H9 (cell line): Measurements from ENCODE around the gene SMIM28. TPM values are rescaled to one million over a fixed set of nuclear protein-coding genes. Genes with fewer than 3 reads are reported as not detected.

Source experiments
- DNase-seq: peaks from one replicate; pipeline ENCODE4 v3.0.0-alpha.2; 2017
- H2AFZ ChIP-seq: one replicate; pipeline ENCODE4 v1.6.1; 2013; ENCODE audit warnings: mild to moderate bottlenecking, low read length, control low read depth, moderate library complexity
- H2AK5ac ChIP-seq: 2 replicates; pipeline ENCODE4 v1.6.1; 2013; ENCODE audit warnings: low read length, control low read depth, mixed read lengths; ENCODE audit not compliant: insufficient read length
- H2BK120ac ChIP-seq: one replicate; pipeline ENCODE4 v1.6.1; 2013; ENCODE audit warnings: low read depth, mild to moderate bottlenecking, low read length, control low read depth, inconsistent platforms; ENCODE audit not compliant: poor library complexity, severe bottlenecking
- H2BK12ac ChIP-seq: 2 replicates; pipeline ENCODE4 v1.6.1; 2013; ENCODE audit warnings: low read length, control low read depth, mixed read lengths, low read depth; ENCODE audit not compliant: insufficient read length
- H2BK15ac ChIP-seq: 2 replicates; pipeline ENCODE4 v1.6.1; 2013; ENCODE audit warnings: low read depth, low read length, control low read depth
- H2BK20ac ChIP-seq: one replicate; pipeline ENCODE4 v1.6.1; 2013; ENCODE audit warnings: low read depth, mild to moderate bottlenecking, low read length, control low read depth, inconsistent platforms; ENCODE audit not compliant: poor library complexity, severe bottlenecking
- H2BK5ac ChIP-seq: 2 replicates; pipeline ENCODE4 v1.6.1; 2013; ENCODE audit warnings: low read length, control low read depth, mixed read lengths; ENCODE audit not compliant: insufficient read length
- H3K14ac ChIP-seq: 2 replicates; pipeline ENCODE4 v1.6.1; 2013; ENCODE audit warnings: low read length, control low read depth; ENCODE audit not compliant: insufficient read depth
- H3K18ac ChIP-seq: 2 replicates; pipeline ENCODE4 v1.6.1; 2013; ENCODE audit warnings: low read depth, mild to moderate bottlenecking, mixed read lengths, low read length, control low read depth; ENCODE audit not compliant: insufficient read length
- H3K23ac ChIP-seq: 2 replicates; pipeline ENCODE4 v1.6.1; 2013; ENCODE audit warnings: low read length, control low read depth, mixed read lengths, low read depth; ENCODE audit not compliant: insufficient read length
- H3K23me2 ChIP-seq: 2 replicates; pipeline ENCODE4 v1.6.1; 2013; ENCODE audit warnings: low read depth, mild to moderate bottlenecking, mixed read lengths, low read length, control low read depth; ENCODE audit not compliant: insufficient read length, poor library complexity, severe bottlenecking
- H3K27ac ChIP-seq: 2 replicates; pipeline ENCODE4 v1.5.1; 2013; ENCODE audit warnings: low read length, control low read depth, mixed read lengths, low read depth; ENCODE audit not compliant: insufficient read length
- H3K27me3 ChIP-seq: 2 replicates; pipeline ENCODE4 v1.6.1; 2013; ENCODE audit warnings: low read length, control low read depth, inconsistent platforms; ENCODE audit not compliant: insufficient read depth
- H3K4ac ChIP-seq: 2 replicates; pipeline ENCODE4 v1.6.1; 2013; ENCODE audit warnings: low read depth, mild to moderate bottlenecking, control low read depth, inconsistent platforms, low read length, moderate library complexity
- H3K4me1 ChIP-seq: 2 replicates; pipeline ENCODE4 v1.6.1; 2013; ENCODE audit warnings: low read length, control low read depth, inconsistent platforms; ENCODE audit not compliant: insufficient read depth
- H3K4me2 ChIP-seq: 2 replicates; pipeline ENCODE4 v1.6.1; 2013; ENCODE audit warnings: low read length, control low read depth, mixed read lengths; ENCODE audit not compliant: insufficient read length, insufficient read depth
- H3K56ac ChIP-seq: 2 replicates; pipeline ENCODE4 v1.6.1; 2013; ENCODE audit warnings: low read depth, mild to moderate bottlenecking, mixed read lengths, low read length, control low read depth; ENCODE audit not compliant: insufficient read length
- H3K79me1 ChIP-seq: 2 replicates; pipeline ENCODE4 v1.6.1; 2013; ENCODE audit warnings: low read depth, mild to moderate bottlenecking, moderate library complexity, low read length, control low read depth, inconsistent platforms; ENCODE audit not compliant: insufficient read depth, poor library complexity, severe bottlenecking
- H3K79me2 ChIP-seq: 2 replicates; pipeline ENCODE4 v1.6.1; 2013; ENCODE audit warnings: low read length, control low read depth, inconsistent platforms; ENCODE audit not compliant: insufficient read depth
- H3K9ac ChIP-seq: 2 replicates; pipeline ENCODE4 v1.6.1; 2013; ENCODE audit warnings: low read length, control low read depth, mixed read lengths; ENCODE audit not compliant: insufficient read length; ENCODE audit errors: extremely low read depth
- H3K9me3 ChIP-seq: one replicate; pipeline ENCODE4 v1.6.1; 2013; ENCODE audit warnings: low read depth, low read length, inconsistent platforms; ENCODE audit not compliant: control insufficient read depth
- H3T11ph ChIP-seq: one replicate; pipeline ENCODE4 v1.6.1; 2013; ENCODE audit warnings: mild to moderate bottlenecking, low read length, control low read depth, inconsistent platforms
- H4K20me1 ChIP-seq: one replicate; pipeline ENCODE4 v1.6.1; 2013; ENCODE audit not compliant: control insufficient read depth, insufficient read length, insufficient read depth
- H4K5ac ChIP-seq: 2 replicates; pipeline ENCODE4 v1.6.1; 2013; ENCODE audit warnings: low read depth, mild to moderate bottlenecking, mixed read lengths, low read length, control low read depth; ENCODE audit not compliant: insufficient read length
- H4K8ac ChIP-seq: replicated peaks from 2 replicates; pipeline ENCODE4 v1.6.1; 2013; ENCODE audit warnings: low read length, control low read depth, mixed read lengths, low read depth; ENCODE audit not compliant: insufficient read length
- H4K91ac ChIP-seq: 2 replicates; pipeline ENCODE4 v1.6.1; 2013; ENCODE audit warnings: low read depth, mild to moderate bottlenecking, moderate library complexity, mixed read lengths, low read length, control low read depth; ENCODE audit not compliant: insufficient read length
- H3K27ac Mint-ChIP-seq, 3 experiments: 2 replicates in 2 of 3; 3 replicates in 1 of 3; pipeline ENCODE4 v1.8.0; 2020 to 2021; ENCODE audit warnings: mixed read lengths in 3 of 3, mild to moderate bottlenecking in 1 of 3, moderate library complexity in 1 of 3
- H3K27me3 Mint-ChIP-seq: 2 replicates; pipeline ENCODE4 v1.8.0; 2021; ENCODE audit warnings: low read depth, mild to moderate bottlenecking, moderate library complexity, mixed read lengths
- H3K36me3 Mint-ChIP-seq, 3 experiments: 2 replicates in 2 of 3; 3 replicates in 1 of 3; pipeline ENCODE4 v1.8.0; 2020 to 2021; ENCODE audit warnings: low read depth in 3 of 3, mixed read lengths in 3 of 3; ENCODE audit not compliant: insufficient read depth in 1 of 3
- H3K4me1 Mint-ChIP-seq, 2 experiments: 2 replicates each; pipeline ENCODE4 v1.8.0; 2020; ENCODE audit warnings: mixed read lengths in 2 of 2
- H3K4me3 Mint-ChIP-seq, 2 experiments: 2 replicates in 1 of 2; 3 replicates in 1 of 2; pipeline ENCODE4 v1.8.0; 2020 to 2021; ENCODE audit warnings: mild to moderate bottlenecking in 2 of 2, mixed read lengths in 2 of 2, moderate library complexity in 1 of 2
- H3K9me3 Mint-ChIP-seq, 2 experiments: 2 replicates in 1 of 2; 3 replicates in 1 of 2; pipeline ENCODE4 v1.8.0; 2020; ENCODE audit warnings: mild to moderate bottlenecking in 2 of 2, mixed read lengths in 2 of 2, moderate library complexity in 1 of 2
- WGBS: extraction: QIAGEN DNeasy Blood & Tissue Kit; methylation state at CpG from one replicate; pipeline ENCODE4 v1.1.7; 2013; ENCODE audit warnings: missing lambda C conversion rate, low lambda C conversion rate, mixed read lengths; ENCODE audit not compliant: insufficient read length; ENCODE audit errors: extremely low coverage; 5-methylcytosine and 5-hydroxymethylcytosine counted together
- total RNA-seq: library from RNA; stranded (reverse); gene quantifications from 2 replicates; pipeline ENCODE4 v1.2.1, GENCODE V29; 2021
- TF ChIP-seq, protein P1 (sequence below): fragments of 200-600 bp; sonication (generic); conservative IDR thresholded peaks from 3 replicates; pipeline ENCODE4 v1.8.0; 2021; ENCODE audit warnings: antibody characterized with exemption, mild to moderate bottlenecking

The SMIM28 gene
- total RNA-seq, 1 experiment from 2014 or later = not detected

DNA sequence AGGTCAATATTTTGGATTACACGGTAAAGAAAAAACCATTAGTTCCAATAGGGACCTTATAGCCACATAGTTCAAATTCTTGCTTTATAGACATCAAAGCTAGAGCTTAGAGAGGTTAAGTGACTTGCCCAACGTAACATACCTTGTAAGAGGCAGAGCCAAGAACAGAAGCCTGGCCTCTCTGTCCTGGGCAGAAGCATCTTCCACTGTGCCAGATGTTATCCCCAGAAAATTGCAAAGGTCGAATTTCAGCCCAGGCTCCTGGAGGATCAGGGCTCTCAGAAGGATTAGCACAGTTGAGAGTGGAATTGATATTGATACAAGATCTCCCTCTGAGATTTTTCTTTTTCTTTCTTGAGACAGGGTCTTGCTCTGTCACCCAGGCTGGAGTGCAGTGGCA, 6.1 kb downstream of the SMIM28 start:
- H4K8ac ChIP-seq = no peak overlapping the region
- H4K91ac ChIP-seq = no peak overlapping the region
- H3K23ac ChIP-seq = no peak overlapping the region
- DNase-seq = no peak
- no peak overlapping the region for H3T11ph ChIP-seq
- no peaks in the 10 kb centered on the region for H3K27me3 ChIP-seq
- H2BK20ac ChIP-seq = no peak overlapping the region
- H3K4me1 ChIP-seq = no peaks in the 10 kb centered on the region; the same call in 1 of the 2 replicates
- no peak overlapping the region for H3K18ac ChIP-seq
- H3K14ac ChIP-seq = no peak overlapping the region
- H3K27me3 Mint-ChIP-seq = no peaks in the 10 kb centered on the region
- peaks cover 22 to 24% of the 10 kb centered on the region in 2 experiments for H3K4me1 Mint-ChIP-seq
- no peaks in the 10 kb centered on the region for H3K9me3 ChIP-seq
- H4K5ac ChIP-seq = no peak overlapping the region
- H3K79me2 ChIP-seq = no peaks in the 10 kb centered on the region
- no peak overlapping the region for H2BK15ac ChIP-seq
- no peak overlapping the region; a peak in 1 of 7 replicates for H3K27ac Mint-ChIP-seq
- no peaks in the 10 kb centered on the region for H3K79me1 ChIP-seq
- H3K56ac ChIP-seq = no peak overlapping the region
- no peak overlapping the region for H3K27ac ChIP-seq
- no peaks in the 10 kb centered on the region for H3K9me3 Mint-ChIP-seq
- H2BK12ac ChIP-seq = no peak overlapping the region
- WGBS = no CpG with 5 or more reads among the region's 3 CpGs
- no peaks in the 10 kb centered on the region for H4K20me1 ChIP-seq
- no peak overlapping the region for H3K4ac ChIP-seq
- H3K36me3 Mint-ChIP-seq = no peaks in the 10 kb centered on the region
- no peak overlapping the region for H2BK120ac ChIP-seq
- no peak overlapping the region for H2AK5ac ChIP-seq
- no peak overlapping the region for H2AFZ ChIP-seq
- no peak overlapping the region for H3K4me3 Mint-ChIP-seq
- H3K23me2 ChIP-seq = no peaks in the 10 kb centered on the region
- no peak overlapping the region for H3K4me2 ChIP-seq
- H3K9ac ChIP-seq = no peak overlapping the region
- no peak overlapping the region for H2BK5ac ChIP-seq
- TF ChIP-seq, protein P1, sequence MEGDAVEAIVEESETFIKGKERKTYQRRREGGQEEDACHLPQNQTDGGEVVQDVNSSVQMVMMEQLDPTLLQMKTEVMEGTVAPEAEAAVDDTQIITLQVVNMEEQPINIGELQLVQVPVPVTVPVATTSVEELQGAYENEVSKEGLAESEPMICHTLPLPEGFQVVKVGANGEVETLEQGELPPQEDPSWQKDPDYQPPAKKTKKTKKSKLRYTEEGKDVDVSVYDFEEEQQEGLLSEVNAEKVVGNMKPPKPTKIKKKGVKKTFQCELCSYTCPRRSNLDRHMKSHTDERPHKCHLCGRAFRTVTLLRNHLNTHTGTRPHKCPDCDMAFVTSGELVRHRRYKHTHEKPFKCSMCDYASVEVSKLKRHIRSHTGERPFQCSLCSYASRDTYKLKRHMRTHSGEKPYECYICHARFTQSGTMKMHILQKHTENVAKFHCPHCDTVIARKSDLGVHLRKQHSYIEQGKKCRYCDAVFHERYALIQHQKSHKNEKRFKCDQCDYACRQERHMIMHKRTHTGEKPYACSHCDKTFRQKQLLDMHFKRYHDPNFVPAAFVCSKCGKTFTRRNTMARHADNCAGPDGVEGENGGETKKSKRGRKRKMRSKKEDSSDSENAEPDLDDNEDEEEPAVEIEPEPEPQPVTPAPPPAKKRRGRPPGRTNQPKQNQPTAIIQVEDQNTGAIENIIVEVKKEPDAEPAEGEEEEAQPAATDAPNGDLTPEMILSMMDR = no peak
